Endothelial cell of umbilical vein (primary cell): ENCODE results near the gene TWIST2.

Experiments
- EZH2 ChIP-seq: IDR thresholded peaks from 2 replicates; pipeline ENCODE4 v1.6.1; 2012; ENCODE audit warnings: borderline replicate concordance, low read depth, mild to moderate bottlenecking, moderate library complexity, low read length, inconsistent platforms; ENCODE audit not compliant: severe bottlenecking
- FOS ChIP-seq: IDR thresholded peaks from 2 replicates; pipeline ENCODE4 v1.6.1; 2011; ENCODE audit warnings: mild to moderate bottlenecking, low read length, moderate library complexity, borderline replicate concordance; ENCODE audit not compliant: insufficient read depth
- JUN ChIP-seq: IDR thresholded peaks from 2 replicates; pipeline ENCODE4 v1.6.1; 2011; ENCODE audit warnings: borderline replicate concordance, low read depth; ENCODE audit not compliant: insufficient read length, insufficient read depth
- MYC ChIP-seq: IDR thresholded peaks from one replicate; pipeline ENCODE4 v1.6.1; 2011; ENCODE audit warnings: mild to moderate bottlenecking, low read depth, low read length
- POLR2A ChIP-seq: IDR thresholded peaks from 2 replicates; pipeline ENCODE4 v1.6.1; 2012; ENCODE audit warnings: low read depth, mild to moderate bottlenecking, control low read depth, low read length
- POLR2AphosphoS5 ChIP-seq: IDR thresholded peaks from 2 replicates; pipeline ENCODE4 v1.6.1; 2012; ENCODE audit warnings: low read depth, mild to moderate bottlenecking, control low read depth, low read length, moderate library complexity; ENCODE audit not compliant: insufficient read depth
- TF ChIP-seq, protein P1 (sequence below), 2 donors: IDR thresholded peaks; 1 replicate in 1 of 2; 2 replicates in 1 of 2; pipeline ENCODE4 v1.5.1; 2011; ENCODE audit warnings: low read length in 2 of 2, mild to moderate bottlenecking in 2 of 2, moderate library complexity in 2 of 2, control low read depth in 1 of 2, inconsistent platforms in 1 of 2, low read depth in 1 of 2; ENCODE audit not compliant: insufficient read depth in 1 of 2; ENCODE audit errors: extremely low read depth in 1 of 2
- TF ChIP-seq, protein P2 (sequence below): IDR thresholded peaks from 2 replicates; pipeline ENCODE4 v1.6.1; 2011; ENCODE audit not compliant: insufficient read depth, insufficient read length

DNA sequence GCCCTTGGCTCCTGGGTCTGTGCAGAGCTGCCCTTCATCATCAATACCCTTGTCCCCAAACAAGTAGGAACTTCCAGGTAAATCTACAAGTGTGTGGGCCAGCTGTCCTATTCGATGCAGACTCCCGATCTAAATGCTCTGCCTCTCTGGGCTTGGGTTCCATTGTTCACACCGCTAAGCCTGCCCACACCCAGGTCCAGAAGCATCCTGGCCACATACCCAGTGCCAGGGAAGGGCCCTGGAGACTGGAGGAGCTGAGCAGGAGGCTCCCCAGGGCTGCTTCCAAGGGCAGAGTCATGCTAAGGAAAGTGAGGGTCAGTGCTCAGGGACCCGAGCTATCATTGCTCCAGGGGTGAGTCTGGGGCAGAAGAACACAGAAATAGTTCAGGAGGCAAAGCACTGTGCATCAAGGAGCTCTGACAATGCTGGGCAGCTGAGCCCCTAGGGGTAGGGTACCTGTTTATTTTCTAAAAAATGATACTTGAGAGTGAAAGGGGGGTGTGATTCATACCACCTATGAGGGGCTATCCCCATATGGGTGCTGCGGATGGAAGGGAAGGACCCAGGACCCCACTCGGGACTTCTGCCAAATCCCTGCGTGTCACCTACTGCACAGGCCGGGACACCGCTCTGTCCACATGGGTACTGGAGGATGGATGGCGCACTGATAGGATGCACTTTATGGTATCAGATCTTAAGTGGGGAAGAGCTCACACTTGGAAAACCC, 25.8 kb upstream of the TWIST2 start:
- TF ChIP-seq EZH2 (no peak), FOS (no peak), POLR2AphosphoS5 (no peak), MYC (no peak), JUN (no peak), POLR2A (no peak)
- TF ChIP-seq, protein P1, sequence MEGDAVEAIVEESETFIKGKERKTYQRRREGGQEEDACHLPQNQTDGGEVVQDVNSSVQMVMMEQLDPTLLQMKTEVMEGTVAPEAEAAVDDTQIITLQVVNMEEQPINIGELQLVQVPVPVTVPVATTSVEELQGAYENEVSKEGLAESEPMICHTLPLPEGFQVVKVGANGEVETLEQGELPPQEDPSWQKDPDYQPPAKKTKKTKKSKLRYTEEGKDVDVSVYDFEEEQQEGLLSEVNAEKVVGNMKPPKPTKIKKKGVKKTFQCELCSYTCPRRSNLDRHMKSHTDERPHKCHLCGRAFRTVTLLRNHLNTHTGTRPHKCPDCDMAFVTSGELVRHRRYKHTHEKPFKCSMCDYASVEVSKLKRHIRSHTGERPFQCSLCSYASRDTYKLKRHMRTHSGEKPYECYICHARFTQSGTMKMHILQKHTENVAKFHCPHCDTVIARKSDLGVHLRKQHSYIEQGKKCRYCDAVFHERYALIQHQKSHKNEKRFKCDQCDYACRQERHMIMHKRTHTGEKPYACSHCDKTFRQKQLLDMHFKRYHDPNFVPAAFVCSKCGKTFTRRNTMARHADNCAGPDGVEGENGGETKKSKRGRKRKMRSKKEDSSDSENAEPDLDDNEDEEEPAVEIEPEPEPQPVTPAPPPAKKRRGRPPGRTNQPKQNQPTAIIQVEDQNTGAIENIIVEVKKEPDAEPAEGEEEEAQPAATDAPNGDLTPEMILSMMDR (IDR thresholded peaks at IDR 0.05; ENCODE audit: extremely low read depth in 1 of 2, insufficient read depth in 1 of 2, low read depth in 1 of 2, low read length in 2 of 2) = no peak
- TF ChIP-seq, protein P2, sequence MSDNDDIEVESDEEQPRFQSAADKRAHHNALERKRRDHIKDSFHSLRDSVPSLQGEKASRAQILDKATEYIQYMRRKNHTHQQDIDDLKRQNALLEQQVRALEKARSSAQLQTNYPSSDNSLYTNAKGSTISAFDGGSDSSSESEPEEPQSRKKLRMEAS = no peak
